Lung microvascular endothelial cell (primary cell): Measurements from ENCODE around the gene CAT. TPM values are rescaled to one million over a fixed set of nuclear protein-coding genes. Genes with fewer than 3 reads are reported as not detected.
A peak's percentile ranks its signal among the peaks of the same experiment; 100 is the strongest.

ENCODE experiments used
- DNase-seq, 2 donors: peaks; one replicate each; pipeline versions ENCODE4 v3.0.0 to v3.0.0-alpha.2; 2010; ENCODE audit warnings: low read depth in 2 of 2
- total RNA-seq: library from RNA; depleted of rRNA; stranded (reverse); fragments of >200 nt; gene quantifications from 2 replicates; pipeline ENCODE4 v1.2.1, GENCODE V29; 2014

Gene CAT
- total RNA-seq, 1 donor from 2014 or later, result 28.2 TPM

DNA sequence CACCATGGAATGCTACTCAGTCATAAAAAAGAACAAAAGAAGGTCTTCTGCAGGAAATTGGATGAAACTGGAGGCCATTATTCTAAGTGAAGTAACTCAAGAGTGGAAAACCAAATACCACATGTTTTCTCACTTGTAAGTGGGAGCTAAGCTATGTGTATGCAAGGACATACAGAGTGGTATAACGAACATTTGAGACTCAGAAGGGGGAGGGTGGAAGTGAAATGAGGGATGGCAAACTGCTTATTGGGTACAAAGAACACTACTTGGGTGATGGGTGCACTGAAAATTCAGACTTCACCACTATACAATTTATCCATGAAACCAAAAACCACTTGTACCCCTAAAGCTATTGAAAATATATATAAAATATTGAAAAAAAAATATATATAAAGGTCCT lies 13.4 kb upstream of the CAT start:
- DNase-seq, result no peak

DNA sequence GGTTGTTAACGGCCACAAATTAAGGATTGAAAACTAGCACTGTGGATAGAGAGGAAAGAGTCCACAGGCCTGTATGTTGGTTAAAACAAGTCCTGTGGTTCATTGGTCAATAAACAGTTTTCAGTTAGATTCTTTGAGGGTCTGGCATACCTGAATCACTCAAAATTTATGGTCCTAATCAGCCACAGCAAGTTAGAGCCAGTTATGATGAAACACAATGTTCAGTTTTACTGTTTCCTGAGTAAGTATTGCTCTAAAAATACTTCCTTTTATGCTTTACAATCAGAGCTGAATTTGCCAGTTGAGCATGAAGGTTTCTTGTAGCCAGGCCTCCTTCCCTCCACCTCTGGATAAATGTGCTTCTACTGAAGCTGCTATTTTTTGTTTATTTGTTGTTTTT lies 12.9 kb upstream of the CAT start:
- no peak for DNase-seq

DNA sequence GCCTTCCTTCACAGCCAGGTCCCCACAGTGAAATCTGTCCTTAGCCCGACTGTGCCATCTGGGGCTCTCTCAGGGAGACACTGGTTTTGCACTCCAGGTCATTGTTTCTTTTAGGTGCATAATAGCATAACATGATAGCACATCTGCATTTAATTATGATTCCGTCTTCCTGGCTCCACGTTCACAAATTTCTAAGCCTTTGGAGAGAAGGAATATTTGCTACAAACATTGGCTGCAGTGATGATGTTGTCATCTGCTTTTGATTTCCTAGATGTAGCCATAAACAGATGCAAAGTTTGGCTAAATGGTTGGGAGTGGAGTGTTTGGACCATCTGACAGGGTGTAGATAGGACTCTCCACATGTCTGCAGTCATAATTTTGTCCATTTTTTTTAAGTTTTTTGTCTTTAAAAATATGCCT lies 12.0 kb upstream of the CAT start:
- DNase-seq, result no peak

DNA sequence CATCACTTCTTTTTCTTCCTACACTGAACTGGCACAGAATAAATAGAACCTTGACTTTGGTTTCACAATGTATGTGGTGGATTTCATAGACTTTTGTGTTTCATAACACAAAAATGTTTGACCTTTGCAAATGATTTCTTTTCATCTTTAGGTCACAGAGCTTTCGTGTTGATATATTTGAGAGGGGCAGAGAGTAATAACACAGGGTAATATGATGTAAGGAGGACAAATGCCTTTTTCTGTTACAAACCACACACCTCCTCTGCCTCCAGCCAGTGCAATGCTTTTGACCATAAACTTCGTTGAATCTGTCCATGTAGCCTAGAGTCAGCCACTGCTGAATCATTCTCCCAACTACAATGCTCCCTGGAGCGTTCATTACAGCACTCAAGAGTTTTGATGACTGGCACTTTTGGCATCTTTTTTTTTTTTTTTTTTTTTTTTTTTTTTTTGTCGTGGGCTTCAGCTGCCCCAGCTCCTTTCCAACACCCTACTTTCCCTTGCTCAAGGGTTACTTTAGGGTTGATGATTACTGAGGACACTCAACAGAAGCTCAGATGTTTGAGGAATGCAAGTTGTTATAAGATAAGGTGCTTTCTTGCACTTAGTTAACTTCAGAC lies 11.4 kb upstream of the CAT start:
- no peak for DNase-seq

DNA sequence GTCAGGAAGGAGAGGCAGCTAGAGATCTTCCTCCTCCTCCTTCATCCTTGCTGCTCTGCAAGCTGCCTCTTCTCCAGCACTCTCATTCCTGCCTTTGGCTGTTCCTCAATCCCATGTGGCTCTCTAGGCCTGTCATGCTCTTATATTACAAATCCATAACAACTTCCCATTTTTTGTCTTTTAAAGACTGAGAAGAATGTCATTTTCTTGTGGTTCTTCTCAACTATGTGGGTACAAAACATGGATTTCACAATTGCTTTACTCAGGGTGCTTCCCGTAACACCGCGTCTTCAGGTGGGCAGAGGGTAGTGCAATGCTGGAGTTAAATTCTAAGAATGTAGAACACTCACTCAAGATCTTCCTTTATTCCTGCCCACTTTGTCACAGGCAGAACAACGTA lies 6.8 kb upstream of the CAT start:
- no peak for DNase-seq

DNA sequence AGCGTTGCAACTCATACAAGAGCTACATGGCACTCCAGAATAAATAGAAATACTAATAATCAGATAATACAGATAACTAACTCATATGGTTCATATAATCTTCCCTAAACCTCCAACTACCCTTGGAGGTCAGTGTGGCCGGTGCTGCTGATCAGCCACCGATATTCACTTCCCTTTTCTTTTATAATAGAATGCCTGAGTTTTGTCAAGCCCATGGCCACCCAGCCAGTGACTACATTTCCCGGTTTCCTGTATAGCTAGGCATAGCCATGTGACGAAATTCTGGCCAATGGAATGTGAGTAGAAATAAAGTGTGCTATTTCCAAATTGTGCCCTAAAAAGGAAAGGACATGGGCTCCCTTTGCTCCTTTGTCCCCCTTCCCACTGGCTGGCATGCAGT lies 5.9 kb upstream of the CAT start:
- no peak for DNase-seq

DNA sequence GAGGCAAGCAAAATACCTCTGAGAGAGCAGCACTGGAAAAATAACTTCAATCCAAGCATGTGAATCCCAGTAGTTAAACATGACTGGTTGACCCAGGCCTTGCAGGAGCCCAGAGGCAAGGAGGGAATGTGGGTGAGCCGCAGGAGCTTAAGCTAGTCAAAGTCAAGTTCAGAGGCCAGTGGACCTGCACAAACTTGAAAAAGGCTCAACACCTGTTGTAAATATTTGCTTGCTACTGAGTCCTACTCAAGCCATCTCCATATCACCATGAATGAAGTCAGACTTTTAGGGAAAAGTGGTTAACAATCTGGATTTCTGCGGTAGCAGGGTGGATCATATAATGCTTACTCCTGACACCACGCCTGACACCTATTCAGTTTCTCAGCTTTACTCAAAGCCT lies 4.8 kb upstream of the CAT start:
- no peak for DNase-seq

DNA sequence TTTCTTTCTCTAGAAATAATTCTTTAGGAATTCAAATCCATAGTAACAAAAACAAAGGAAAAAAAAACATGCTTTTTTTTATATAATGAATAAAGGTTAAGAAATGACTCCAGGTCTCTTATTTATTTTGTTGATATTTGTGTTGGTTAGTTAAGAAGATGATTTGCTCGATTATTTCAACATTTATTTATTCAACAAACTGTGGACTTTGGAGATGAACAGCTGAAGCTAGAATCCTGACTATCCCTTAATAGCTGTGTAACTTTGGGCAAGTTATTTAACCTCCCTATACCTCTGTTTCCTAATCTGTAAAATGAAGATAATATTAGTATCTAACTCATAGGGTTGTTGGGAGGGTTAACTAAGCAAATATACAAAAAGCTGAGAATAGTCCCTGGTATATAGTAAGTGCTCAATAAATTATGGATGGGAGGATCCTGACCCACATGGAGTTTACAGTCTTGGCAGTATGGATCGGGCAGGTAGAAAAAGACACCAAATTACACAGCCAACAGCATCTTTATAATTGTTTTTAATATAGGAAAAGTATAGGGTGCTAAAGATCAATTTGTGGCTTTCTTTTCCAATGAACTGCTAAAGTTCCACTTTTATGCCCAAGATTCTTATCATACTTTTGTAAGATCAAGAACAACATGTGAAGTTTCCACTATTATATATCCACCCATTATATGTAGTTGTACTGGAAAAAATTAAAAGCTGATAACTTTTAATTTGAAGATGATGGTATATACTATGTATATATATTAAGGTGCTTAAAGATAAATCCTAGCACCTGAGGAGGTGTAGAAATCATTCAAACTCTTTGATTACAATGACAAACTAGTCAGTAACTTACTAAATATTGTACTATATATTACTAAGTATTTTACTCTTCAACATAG lies 1.3 kb upstream of the CAT start:
- DNase-seq, result no peak

DNA sequence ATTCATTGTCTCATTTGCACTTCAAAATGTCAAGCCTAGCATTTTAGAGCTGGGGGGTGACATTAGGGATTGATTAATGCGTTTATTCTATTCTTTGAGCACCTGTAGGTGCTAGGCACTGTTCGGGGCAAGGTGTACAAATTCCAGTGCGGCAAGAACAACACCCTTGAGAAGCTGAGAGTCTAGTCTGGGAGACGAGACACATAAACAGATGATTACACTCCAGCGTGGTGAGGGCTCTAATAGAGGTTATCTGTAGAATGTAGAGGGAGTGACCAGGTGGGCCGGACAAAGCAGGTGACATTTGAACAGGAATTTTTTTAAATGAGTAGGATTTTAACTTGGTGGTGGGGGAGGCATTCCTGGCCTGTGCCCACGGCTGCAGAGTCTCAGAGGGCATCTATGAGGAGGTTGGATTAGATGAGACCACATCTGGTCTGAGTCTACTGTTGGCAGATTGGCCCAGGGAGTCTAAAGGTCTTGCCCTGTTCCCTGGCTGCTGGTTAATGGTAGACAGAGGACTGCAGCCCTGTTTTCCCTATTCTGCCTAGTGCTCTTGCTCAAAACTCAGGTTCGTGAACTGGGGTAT lies 970 bp downstream of the CAT start:
- peak in 1 of 2 donors; percentile 1 for DNase-seq

DNA sequence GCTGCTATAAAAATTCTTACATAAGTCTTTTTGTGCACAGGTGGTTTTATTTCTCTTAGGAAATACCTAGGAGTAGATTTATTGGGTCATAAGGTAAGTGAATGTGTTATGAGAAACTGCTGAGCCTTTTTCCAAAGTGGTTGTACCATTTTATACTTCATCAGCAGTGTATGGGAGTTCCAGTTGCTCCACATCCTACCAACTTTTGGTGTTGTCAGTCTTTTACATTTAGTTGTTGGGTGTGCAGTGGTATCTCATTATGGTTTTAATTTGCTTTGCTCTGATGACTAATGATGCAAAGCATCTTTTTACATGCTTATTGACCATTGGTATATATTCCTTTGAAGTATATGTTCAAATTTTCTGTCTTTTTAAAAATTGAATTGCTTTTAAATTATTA lies 3.1 kb downstream of the CAT start:
- no peak for DNase-seq

DNA sequence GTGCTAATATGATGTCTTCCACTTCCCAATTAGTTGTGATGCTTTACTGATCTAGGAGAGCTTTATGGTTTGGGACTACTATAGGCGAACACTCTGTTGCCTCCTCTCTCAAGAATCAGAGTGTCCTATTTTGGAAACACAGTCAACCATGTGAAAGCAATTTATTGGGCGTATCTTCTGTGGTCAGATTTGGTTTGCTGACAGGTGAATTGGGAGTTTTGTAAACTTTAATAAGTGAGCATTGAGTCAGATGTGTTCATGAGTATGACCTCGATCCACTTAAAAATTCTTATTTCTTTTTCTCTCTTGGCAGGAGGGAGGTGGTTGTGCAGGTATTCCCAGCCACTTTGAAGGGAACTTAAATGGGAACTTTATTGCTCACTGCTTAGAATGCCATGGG lies 4.4 kb downstream of the CAT start:
- no peak for DNase-seq

DNA sequence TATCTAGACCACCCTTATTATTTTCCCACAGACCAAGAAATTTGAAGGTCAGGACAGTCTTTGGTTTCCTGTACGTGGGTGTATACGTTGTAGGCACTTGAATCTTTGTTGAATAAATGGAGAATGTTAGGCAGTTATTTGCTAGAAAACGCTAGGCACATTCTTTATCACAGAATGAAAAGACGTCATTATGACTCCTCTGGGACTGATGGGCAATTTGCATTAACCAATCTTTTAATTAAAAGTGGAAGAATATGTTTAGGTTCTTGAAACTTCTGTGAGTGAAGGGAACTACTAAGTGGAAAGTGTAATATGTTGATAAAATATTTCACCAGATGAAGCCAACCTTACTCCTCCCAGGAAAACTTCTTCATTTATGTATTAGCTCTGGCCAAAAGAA lies 5.7 kb downstream of the CAT start:
- no peak for DNase-seq

DNA sequence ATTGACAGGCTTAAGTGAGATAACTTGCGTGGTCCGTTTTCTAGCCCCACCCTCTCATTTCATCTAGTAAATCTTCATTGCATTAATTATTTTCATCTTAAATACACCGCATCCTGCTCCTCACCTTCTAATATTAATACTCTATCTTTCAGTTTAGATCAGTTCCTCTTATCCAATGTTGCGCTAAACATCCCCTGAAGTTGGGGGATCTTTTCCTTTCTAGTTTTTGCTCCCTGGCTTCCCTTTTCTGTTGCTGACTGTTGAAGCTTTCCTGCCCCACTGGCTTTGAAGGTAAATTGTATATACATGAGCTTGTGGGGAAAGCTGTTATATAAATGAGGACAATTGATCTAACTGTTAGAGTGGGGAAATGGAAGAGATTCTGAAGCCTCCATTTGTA lies 7.2 kb downstream of the CAT start:
- no peak for DNase-seq

DNA sequence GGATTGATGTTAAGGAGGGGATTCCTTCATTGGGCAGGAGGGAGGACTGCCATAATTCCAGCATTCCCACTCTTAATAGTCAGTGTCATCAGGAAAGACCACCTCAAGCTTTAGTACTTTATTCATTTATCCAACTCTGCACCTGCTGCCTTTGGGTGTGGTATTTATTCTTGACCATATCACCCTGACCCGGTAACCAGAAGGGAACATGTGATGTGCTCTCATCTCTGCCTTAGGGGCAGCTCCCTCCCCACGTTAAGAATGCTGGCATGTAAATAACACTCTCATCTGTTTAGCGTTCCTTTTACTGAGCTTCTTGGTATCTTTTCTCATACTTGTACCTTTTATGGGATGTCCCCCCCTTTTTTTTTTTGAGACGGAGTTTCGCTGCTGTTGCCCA lies 7.7 kb downstream of the CAT start:
- no peak for DNase-seq

DNA sequence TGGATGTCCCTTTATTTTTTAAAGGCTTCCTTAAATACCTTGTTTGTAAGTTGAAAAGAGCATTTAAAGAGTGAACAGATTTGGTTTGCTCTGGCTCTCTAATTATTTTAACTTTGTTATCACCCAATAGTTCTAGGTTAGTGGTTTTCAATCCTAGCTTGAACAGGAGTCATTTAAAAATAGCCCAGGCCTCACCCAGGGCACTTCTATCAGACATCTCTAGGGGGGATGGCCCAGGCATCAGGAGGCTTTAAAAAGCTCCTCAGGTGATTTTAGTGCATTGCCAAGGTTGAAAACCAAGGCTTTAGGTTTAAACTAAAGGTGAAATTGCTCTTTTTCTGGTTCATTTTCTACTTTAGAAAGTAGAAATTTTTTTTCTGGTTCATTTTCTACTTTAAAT lies 8.3 kb downstream of the CAT start:
- DNase-seq, result no peak

DNA sequence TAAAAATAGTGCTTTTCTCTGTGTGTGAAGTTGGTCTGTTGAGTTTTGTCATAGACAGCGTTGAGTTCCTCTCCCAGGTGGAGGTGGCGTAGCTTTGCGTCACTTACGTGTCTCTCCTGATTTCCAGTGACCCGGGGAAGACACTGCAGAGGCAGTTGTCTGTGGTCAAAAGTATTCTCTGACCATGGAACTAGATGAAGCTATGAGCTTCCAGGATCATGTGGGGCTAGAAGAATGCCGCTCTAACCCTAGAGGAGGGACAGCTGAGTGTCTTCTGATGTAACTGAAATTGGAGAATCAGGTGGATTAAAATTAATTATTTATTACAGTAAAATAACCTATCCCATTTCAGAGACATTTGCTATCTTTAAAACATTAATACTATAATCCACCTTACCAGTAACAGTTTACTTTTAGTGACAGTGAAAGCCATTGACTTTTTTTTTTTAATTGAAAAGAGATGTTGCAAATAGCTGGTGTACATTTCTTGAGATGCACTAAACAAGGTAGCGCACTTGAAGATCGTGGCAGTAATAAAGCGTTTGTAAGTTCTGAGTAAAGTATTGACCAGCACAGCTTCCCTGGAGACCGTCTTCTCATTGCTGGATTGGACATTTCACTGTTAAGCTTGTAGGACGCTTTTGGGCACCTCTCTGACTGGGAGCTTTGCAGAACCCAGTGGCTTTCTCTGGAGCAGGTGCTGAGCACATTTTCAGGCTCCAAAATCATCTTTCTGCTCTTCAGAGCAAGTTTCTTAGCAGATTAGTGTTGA lies 9.7 kb downstream of the CAT start:
- no peak for DNase-seq

DNA sequence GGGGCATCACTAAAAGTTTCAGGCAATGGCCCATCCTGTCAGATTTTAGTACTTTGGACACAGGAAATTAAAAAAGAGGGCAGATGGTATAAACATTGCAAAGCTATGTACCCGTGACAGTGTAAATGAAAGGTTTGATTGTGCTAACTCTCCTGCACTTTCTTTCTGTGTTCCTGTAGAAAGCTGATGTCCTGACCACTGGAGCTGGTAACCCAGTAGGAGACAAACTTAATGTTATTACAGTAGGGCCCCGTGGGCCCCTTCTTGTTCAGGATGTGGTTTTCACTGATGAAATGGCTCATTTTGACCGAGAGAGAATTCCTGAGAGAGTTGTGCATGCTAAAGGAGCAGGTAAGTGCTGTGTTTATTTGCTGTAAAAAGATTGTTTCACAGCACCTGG lies 10.3 kb downstream of the CAT start:
- no peak for DNase-seq

DNA sequence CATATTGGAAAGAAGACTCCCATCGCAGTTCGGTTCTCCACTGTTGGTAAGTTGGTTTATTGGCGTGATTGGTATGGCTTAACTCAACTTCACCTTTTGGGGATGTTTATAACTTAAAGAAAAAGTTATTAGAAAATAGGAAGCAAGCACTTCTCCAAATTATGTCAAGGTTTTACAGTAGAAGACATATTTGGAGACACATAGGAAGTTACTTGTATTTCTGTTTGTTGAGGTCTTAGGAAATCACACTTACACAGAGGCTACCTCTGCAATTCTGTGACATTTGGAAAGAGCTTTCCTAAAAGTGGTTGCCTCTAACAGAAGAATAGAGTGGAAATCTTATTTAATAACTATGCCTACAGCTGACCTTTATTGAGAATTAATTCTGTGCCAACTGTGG lies 12.3 kb downstream of the CAT start:
- no peak for DNase-seq

DNA sequence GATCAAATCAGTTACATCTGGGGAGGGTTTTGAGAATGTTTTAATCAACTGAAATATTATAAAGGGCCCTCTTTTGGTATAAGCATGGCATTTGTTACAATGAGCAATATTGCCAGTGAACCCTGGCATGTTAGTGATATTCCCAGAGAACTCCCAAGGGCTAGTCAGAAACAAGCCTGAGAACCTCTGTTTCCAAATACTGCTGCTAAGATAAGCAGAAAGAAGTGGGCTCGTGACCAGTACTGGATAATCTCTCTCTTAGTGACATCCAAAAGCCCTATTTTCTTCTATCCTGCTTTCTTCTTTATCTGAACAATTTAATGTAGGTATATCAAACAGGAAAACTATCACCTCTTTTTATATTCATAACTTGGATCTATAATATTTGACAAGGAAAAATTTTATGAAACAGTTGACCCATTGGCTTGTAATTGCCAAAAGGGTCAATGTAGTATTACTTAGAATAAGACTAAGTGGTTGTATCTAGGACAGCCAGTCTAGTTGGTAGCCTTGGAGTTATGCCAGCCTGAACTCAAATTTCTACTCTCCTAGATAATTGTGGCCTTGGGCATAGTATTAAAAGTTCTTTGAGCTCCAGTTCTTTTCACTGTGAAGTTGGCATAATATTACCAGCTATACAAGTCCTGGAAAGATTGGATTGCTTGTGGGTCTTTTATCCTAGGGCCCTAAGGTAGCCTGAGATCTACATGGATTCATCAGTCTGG lies 15.7 kb downstream of the CAT start:
- DNase-seq, result no peak

DNA sequence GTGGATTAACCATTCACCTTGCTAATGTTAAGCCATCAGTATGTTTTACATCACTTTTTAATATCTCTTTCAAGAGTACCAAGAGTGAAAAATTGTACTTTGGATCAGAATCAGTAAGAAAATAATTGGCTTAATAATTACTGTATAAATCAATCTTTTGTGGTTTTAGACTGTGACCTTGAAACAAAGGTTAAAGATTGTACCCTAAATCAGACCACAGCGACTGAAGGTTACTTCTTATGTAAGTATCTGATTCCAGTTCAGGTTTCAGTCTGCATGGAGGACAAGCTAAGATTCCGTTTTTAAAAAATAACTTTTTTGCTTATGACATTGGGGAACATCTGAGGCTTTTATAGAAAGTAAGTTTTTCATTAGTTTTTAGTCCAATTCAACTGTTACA lies 18.9 kb downstream of the CAT start:
- no peak for DNase-seq

DNA sequence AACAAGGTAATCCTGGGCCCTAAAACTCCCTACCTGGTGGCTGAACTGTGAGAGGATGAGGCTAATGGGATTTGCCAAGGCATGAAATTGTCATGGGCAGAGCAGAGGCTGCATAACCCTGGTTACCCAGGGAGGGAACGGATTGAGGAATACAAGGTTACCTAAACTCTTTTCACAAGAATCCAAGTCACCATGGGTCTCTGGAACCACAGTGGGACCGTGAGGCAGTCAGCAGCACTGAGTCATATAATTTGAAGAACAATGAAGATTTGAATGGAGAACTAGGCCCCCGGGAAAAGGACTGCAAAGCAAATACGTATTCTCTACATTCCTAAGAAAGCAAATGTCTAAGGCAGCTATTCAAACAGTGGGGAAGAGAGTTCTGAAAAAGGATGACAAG lies 19.8 kb downstream of the CAT start:
- no peak for DNase-seq
